GM18868 (cell line): Measurements from ENCODE around the gene TMED6.

ENCODE experiments used
- ATAC-seq: cut with Tn5 transposase; IDR thresholded peaks from one replicate; pipeline ENCODE4 v1.9.1; 2021; ENCODE audit warnings: mild to moderate bottlenecking, moderate library complexity; ENCODE audit not compliant: unreplicated experiment

Gene TMED6

DNA sequence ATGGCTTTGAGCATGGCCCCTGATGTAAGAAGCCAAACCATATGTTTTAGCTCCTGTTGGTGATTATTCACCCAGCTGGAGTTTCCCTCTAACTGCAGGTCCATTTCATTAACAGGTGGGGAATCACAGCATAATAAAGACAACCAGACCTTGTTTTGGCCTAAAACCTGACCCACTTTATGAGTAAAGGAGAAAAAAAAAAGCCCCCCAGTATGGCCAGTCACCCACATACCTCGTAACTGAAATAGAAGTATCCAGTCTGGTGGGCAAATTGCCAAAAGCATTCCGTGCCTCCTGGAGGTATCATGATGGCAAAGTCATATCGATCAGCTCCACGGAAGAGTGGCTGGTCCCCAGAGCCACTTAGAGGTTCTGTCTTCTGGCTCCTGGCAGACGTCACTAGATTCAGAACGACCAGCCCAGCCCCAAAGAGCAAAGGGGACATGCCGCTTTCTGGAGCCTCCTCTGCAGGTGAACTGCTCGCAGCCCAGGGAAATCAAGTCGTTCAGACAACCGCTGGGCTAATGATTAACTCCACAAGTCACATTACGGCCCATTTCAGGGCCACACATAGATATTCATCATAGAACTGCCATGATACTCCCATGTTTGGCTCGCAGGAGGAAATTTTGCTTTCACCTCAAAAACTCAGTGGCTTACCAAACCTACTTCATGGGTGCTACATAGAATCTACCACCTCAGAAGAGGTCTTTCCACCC, at the start of gene TMED6:
Gene TMED6, minus strand, starts transcription at position 478 of the 719 bp plus-strand sequence. Its CDS starts 33 bp downstream, at position 445.
- ATAC-seq, result no peak

DNA sequence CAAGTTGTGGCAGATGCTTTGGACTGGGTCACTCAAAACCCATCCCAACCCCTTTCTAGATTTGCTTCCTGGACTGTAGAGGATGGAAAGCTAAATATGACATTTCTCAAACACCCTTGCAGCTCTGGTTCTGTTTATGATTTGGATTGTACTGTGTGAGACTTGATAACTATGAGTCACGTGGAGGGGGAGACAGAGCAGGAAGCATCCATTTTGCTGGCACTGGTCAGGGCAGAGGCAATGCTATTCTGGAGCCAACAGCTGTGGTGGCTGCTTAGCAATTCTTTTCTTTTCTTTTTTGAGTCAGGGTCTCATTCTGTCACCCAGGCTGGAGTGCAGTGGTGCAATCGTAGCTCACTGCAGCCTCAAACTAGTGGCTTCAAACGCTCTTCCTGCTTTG, 47.8 kb upstream of the TMED6 start:
- no peak for ATAC-seq

DNA sequence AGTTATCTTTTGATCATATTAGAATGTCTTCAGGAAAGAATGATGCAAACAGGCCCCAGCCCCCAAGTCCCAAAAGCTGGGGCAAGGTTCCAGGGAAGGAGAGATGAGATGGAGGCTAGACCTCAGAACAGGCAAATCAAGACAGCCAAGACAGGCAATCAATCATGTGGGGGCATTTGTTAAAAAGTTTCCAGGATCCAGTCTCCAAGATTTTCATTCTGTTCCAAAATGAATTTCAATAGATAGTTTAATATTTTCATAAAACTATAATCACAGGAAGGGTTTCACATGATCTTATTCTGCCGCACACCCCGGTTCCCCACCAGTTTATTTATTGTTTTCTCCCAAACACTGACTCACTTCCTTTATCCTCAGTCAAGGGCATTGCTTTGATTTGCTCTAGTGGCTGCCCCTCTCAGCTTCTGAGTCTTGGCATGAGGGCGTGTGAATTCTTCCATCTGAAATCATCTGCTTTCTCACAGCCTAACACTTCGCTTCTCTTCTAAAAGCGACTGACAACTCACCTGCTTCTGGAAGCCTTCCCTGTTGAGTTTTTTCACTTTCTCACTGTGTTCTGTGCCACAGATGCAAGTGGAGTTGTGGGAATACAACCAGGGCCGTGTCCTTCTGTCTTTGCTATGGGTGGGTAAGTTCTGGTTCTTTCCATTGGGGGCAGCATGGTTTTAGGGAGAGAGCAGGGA, 46.4 kb upstream of the TMED6 start:
- ATAC-seq, result no peak

DNA sequence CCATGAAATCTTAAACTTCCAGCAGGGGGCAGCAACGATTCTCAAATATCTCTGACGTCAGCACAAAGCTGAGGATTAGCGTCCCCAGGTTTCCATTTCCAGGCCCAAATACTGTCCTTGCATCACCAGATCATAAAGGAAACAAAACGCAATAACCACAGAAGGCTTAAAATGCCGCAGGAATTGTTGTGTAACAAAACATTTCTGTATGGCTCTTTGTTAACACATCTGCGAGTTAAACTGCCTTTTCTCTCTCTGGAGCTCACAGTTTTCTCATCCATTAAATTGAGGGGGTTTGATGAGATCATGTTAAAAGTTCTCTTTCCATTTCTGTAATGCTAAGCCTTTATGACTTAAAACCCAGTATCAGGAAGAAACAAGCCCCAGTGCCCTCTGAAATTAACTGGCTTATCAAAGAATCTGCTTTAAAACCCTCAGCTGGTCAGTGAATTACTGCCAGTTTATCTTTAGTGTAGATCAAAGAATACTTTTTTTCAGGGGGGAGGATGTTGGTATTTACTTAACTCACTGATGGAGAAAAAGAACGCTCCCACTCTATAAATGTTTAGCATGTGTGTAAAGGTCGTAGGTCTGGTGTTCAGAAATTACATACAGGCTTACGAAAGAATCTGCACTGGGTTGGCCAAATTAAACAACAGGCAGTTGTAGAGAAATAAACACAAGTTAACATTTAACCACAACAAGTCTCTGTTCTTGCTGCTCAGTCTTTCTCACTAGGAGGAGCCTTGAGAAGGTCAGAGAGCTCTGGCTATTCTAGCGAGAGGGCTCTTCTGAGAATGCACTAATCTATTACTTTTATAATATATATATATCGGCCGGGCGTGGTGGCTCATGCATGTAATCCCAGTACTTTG, 44.8 kb upstream of the TMED6 start:
- no peak for ATAC-seq

DNA sequence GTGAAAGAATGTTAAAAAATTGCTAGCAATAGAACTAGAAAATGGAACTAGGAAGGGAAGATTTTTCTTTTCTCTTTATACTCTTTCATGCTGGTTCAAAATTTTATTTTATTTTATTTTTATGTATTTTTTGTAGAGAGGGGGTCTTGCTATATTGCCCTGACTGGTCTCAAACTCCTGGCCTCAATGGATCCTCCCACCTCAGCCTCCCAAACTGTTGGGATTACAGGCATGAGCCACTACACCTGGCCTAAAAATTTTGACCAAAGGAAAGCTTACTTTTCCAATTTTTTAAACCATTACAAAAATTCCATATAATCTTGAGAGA, 44.2 kb upstream of the TMED6 start:
- no peak for ATAC-seq

DNA sequence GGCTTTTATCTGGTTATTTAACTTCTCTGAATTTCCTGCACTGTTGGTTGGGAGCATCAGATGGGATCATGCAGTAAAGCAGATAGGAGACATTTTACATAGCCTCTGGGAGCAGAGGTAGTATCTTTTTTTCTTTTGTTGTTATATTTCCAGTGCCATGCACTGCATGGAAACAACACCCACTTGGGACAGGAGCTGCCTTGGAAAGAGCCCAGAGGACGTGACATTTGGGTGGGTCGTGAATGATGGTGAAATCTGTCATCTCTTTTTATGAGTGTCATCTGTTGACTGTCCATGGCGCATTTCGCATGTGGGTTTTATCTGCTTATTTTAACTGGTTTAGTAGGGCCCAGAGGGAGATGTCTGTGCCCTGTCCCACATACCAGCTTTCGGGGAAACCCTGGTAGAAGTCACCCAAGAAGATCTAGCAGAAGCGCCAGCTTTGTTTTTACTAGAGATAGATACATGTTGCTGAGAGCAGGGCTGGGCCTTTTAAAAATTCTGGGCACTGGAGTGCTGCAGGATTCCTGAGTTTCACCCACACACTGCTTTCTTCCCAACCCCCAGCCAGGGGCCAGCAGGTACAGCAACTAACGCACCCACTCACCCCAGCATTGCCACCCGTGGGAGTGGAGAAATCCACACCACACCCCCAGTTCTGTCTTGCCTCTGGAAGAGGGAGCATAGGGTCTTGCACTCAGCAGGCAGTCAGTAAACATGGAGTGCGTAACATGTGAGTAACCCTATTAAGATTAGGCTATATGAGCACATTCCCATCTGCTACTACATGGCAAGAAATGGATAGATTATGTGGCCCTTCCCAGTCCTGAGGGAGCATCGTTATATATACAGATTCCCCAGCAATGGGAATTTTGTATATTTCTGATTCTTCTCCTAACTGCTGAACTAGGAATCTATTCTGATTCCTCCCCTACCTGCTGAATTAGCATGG, 42.6 kb upstream of the TMED6 start:
- ATAC-seq, result no peak

DNA sequence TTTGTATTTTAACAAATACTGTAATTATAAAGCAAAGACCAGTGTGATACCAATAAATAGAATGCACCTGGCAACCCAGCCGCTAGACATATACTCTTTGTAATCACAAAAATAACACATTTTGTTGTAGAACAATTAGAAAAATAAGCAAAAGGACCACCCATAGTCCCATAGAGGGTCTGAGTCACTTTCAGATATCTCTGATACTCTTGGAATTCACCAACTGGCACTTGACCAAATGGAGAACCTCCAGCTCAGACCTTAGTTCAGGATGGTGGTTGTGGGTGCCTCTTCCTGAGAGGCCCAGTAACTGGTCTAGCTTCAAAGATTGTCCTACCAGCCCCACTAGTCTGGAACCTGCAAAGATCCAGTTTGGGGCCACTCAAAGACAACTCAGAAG, 35.0 kb upstream of the TMED6 start:
- ATAC-seq, result no peak

DNA sequence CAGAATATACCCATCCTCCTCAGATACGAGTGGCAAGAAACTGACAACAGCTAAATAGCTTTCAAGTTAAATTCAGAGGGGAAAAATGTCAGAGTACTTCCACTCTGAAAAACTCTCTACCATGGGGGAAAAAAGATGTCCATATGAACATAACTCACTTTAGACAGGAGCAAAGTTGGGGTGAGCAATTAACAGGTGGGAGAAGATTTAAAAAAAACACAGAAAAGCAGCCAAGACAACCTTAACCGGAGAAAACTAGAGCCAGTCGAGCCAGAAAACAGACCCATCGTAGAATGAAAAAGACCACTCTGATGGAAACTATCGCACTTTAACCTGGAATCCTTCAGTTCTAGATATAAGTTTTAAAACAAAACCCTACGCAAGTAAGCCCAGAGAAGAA, 33.4 kb upstream of the TMED6 start:
- no peak for ATAC-seq

DNA sequence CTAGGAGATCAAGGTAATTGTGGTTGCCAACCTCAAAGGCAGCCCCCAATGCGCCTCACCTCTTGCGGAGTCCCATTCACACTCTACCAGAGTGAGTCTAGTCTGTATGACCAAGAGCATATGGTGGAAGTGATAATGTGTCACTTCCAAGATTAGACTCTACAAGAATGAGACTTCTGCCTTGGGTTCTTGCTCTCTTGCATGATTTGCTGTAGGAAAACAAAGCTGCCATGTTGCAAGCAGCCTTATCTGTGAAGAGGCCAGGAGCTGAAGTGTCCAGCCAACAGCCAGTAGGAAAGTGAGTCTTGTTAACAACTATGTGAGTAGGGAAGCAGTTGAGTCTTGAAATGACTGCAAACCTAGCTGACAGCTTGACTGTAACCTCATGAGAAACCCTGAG, 30.8 kb upstream of the TMED6 start:
- ATAC-seq, result no peak

DNA sequence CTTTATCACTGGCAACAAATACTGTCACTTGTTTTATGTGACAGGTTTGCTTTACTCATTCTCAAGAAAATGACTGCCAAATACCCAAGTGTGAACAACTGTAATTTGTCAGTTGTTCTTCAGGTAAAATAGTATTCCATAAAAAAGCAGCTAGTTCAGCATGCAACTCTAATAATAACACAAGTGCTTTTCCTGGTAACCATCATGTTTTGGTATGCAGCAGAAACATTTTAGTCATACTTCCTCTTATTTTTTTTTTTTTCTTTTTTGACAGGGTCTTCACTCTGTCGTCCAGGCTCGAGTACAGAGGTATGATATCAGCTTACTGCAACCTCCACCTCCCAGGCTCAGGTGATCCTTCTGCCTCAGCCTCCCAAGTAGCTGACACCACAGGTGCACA, 29.6 kb upstream of the TMED6 start:
- no peak for ATAC-seq

DNA sequence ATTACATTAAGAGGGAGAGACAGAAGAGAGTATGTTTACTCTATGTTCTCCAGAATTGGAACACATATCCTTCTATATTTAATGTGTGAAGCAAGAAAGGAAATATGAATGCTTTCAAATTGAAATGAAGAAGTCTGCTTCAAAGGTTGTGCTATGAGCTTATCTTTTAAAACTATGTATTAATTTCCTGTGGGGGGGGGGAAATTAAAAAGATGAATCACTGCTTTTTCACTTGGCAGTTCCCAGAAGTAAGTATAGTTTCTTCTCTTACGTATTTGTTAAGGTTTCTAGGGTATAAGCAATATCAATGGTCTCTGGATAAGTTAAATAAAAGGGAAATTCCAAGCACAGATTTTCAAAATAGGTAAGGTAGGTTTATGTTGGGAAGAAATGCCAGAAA, 27.2 kb upstream of the TMED6 start:
- ATAC-seq, result no peak

DNA sequence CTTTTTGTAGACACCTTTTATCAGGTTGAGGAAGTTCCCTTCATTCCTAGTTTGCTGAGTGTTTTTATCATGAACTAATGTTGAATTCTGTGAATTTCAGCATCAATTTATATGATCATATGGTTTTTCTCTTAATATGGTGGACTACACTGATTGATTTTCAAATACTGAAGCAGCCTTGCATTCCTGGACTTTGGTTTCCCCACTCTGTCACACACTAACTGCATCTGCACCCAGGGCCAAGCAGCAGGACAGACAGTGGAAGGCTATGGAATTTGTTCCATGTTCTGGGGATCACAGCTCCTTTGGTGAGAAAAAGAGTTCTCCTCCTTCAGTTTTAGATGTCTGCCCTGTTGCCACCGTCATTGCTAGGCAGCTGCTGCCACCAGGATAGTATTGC, 26.4 kb upstream of the TMED6 start:
- ATAC-seq, result no peak

DNA sequence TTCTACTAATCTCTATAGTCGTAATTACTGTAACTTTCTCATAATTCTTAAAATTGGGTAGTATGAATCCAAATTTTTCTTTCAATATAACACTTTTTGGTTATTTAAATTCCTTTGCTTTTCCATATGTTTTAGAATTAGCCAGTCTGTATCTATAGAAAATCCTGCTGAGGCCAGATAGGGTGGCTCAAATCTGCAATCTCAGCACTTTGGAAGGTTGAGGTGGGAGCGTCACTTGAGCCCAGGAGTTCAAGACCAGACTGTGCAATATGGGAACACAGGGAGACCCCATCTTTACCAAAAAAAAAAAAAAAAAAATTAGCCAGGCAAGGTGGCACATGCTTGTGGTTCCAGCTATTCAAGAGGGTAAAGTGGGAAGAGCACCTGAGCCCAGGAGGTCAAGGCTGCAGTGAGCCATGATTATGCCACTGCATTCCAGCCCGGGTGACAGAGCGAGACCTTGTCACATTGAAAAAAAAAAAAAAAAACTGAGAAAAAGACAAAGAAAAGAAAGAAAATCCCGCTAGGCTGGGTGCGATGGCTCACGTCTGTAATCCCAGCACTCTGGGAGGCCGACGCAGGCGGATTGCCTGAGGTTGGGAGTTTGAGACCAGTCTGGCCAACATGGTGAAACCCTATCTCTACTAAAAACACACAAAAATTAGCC, 24.9 kb upstream of the TMED6 start:
- ATAC-seq, result no peak

DNA sequence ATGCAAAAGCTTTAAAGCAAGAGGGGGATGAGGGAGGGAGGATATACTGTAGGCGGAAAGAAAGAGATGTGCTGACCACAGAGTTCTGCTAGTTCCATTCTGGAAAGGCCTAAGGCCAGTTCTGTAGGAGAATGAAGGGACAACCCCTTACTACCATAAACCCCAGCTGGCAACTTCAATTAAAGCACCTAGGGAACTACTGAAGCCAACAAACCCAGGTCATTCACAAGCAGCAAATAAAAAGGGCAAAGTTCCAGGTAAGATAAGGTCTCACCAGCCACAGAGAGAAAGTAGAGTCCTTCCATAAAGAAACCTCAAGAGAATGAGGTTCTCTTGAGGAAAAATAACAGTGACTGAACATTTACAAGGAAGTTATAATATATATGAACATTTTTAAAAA, 21.4 kb upstream of the TMED6 start:
- no peak for ATAC-seq

DNA sequence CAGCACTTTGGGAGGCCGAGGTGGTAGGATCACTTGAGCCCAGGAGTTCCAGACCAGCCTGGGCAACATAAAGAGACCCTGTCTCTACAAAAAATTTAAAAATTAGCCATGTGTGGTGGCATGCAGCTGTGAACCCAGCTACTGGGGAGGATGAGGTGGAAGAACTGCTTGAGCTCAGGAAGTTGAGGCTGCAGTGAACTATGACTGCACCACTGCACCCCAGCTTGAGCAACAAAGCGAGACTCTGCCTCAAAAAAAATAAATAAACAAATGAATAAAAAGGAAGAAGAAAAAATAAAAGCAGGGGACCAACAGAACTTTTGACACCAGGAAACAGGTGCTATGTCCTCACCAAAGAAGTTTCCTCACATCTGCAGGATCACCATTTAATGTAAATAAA, 20.0 kb upstream of the TMED6 start:
- no peak for ATAC-seq

DNA sequence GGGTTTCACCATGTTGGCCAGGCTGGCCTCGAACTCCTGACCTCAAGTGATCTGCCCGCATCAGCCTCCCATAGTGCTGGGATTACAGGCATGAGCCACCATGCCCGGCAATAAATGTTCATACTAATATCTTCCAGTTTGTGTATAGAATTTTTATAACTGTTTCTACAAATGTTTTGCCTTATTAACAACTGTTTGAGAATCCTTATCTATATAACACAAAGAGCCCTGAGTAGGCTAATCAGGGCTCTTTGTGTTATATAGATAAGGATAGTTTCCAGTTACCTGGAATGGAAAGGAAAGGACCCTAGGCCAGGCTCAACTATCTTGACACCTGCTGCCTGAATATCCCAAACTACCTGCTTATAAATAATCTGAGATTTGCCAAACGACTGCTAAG, 17.3 kb upstream of the TMED6 start:
- no peak for ATAC-seq

DNA sequence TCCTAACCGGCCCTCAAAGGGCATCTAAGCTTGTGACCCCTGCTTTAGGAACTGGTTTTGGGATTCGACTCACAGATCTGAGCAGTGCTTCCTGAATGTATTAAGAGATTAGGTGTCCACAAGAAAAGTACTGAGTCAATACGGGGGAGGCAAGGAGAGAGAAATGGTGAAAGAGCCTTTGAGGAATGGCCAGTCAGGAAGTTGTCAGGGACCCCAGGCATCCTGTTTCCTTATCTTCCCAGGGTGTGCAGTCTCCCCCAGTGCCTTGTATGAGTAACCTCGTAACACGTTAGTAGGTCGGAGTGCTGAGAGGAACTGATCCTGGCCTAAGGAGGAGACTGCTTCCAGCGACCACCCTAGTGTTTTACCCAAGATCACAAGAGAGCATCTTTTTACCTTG, 16.4 kb upstream of the TMED6 start:
- ATAC-seq, result no peak

DNA sequence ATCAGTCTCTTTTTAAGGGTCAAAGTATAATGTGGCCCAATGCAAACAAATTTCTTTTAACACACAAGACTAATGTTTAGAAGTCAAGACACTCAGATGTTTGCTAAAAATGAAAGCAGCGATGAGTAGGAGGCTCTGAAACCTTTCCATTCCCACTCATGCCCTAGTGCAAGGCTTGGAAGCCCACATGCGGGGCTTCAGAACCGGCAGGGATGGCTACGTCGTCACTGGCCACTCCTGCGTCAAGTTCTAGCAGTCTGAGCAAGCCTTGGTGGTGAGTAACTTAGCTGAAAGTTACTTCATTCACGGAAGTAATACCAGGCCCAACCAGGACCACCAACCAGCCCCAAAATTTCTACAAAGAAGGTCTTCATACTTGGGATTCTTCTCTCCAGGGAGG, 14.8 kb upstream of the TMED6 start:
- ATAC-seq, result no peak

DNA sequence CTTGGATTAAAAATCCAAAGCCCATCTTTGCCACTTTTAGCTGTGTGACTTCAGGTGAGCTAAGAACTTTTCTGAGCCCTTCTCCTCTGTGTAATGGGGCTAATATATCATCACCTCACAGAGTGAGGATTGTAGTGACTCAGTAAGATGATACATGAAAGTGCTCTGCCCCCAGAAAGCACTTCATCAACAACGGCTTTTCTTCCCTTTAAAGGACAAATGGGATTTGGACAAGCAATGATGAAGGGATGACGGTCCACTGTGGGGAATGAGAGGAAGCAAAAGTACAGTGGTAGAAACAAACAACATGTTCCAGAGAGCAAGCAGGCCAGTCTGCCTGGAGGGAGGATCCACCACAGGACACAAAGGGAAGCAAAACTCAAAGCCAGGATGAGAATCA, 14.3 kb upstream of the TMED6 start:
- no peak for ATAC-seq

DNA sequence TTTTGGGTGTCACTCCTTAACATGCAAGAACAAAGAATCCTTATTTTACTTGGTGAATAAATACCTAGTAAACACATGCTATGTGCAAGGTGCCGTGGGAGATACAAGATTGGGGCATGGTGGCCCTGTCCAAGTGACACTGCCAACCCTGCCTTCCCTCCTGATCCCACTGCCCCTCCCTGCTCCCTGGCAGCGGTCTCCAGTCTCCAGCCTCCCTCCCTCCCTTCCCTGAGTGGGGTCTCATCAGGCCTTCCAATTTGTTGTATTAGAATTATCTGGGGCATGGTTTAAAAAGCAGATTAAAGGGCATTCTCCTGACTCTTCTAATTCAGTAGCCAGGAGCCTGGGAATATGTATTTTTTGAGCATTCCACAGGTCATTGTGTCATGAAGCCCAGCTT, 12.5 kb upstream of the TMED6 start:
- no peak for ATAC-seq
